ENCODE results near the gene TRIM42. TPM values are rescaled to one million over a fixed set of nuclear protein-coding genes. Genes with fewer than 3 reads are reported as not detected.

The TRIM42 gene
- total and polyA plus RNA-seq, 9 of the 15 experiments (the other 6 are each of a cell fraction or from before 2014, with no cell fraction given) = not detected

DNA sequence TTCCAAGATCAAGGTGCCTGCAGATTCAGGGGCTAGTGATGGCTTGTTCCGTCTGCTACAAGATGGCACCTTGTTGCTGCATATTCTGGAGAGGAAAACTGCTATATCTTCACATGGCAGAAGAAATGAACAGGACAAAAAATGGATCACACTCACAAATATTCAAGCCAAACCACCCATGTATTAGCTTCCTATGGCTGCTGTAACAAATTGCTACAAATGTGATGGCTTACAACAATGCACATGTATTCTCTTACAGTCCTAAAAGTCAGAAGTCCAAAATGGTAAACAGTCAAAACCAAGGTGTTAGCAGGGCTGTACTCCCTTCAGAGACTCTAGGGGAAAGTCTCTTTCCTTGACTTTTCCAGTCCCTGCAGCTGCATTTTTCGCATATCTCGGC is 55.8 kb downstream of the TRIM42 start (continued):
- TF ChIP-seq, protein P1, sequence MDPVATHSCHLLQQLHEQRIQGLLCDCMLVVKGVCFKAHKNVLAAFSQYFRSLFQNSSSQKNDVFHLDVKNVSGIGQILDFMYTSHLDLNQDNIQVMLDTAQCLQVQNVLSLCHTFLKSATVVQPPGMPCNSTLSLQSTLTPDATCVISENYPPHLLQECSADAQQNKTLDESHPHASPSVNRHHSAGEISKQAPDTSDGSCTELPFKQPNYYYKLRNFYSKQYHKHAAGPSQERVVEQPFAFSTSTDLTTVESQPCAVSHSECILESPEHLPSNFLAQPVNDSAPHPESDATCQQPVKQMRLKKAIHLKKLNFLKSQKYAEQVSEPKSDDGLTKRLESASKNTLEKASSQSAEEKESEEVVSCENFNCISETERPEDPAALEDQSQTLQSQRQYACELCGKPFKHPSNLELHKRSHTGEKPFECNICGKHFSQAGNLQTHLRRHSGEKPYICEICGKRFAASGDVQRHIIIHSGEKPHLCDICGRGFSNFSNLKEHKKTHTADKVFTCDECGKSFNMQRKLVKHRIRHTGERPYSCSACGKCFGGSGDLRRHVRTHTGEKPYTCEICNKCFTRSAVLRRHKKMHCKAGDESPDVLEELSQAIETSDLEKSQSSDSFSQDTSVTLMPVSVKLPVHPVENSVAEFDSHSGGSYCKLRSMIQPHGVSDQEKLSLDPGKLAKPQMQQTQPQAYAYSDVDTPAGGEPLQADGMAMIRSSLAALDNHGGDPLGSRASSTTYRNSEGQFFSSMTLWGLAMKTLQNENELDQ (CRISPR knock-in tag; IDR thresholded peaks at IDR 0.05; ENCODE audit: borderline replicate concordance) = no peak
- TF ChIP-seq KLF13 (tag; IDR thresholded peaks at IDR 0.05; ENCODE audit: borderline replicate concordance, low read depth) = no peak
- no peak for TF ChIP-seq MEF2D (tag; conservative IDR thresholded peaks at IDR 0.05; ENCODE audit: low read depth)
- TF ChIP-seq, protein P2, sequence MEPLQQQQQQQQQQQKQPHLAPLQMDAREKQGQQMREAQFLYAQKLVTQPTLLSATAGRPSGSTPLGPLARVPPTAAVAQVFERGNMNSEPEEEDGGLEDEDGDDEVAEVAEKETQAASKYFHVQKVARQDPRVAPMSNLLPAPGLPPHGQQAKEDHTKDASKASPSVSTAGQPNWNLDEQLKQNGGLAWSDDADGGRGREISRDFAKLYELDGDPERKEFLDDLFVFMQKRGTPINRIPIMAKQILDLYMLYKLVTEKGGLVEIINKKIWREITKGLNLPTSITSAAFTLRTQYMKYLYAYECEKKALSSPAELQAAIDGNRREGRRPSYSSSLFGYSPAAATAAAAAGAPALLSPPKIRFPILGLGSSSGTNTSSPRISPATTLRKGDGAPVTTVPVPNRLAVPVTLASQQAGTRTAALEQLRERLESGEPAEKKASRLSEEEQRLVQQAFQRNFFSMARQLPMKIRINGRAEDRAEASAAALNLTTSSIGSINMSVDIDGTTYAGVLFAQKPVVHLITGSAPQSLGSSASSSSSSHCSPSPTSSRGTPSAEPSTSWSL (CRISPR knock-in tag; IDR thresholded peaks at IDR 0.05; ENCODE audit: borderline replicate concordance) = no peak
- TF ChIP-seq, protein P3, sequence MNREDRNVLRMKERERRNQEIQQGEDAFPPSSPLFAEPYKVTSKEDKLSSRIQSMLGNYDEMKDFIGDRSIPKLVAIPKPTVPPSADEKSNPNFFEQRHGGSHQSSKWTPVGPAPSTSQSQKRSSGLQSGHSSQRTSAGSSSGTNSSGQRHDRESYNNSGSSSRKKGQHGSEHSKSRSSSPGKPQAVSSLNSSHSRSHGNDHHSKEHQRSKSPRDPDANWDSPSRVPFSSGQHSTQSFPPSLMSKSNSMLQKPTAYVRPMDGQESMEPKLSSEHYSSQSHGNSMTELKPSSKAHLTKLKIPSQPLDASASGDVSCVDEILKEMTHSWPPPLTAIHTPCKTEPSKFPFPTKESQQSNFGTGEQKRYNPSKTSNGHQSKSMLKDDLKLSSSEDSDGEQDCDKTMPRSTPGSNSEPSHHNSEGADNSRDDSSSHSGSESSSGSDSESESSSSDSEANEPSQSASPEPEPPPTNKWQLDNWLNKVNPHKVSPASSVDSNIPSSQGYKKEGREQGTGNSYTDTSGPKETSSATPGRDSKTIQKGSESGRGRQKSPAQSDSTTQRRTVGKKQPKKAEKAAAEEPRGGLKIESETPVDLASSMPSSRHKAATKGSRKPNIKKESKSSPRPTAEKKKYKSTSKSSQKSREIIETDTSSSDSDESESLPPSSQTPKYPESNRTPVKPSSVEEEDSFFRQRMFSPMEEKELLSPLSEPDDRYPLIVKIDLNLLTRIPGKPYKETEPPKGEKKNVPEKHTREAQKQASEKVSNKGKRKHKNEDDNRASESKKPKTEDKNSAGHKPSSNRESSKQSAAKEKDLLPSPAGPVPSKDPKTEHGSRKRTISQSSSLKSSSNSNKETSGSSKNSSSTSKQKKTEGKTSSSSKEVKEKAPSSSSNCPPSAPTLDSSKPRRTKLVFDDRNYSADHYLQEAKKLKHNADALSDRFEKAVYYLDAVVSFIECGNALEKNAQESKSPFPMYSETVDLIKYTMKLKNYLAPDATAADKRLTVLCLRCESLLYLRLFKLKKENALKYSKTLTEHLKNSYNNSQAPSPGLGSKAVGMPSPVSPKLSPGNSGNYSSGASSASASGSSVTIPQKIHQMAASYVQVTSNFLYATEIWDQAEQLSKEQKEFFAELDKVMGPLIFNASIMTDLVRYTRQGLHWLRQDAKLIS (CRISPR knock-in tag; IDR thresholded peaks at IDR 0.05) = no peak
- TF ChIP-seq SAFB2 (IDR thresholded peaks at IDR 0.05; ENCODE audit: borderline replicate concordance, low read depth, low read length, severe bottlenecking) = no peak
- TF ChIP-seq KLF16 (IDR thresholded peaks at IDR 0.05) = no peak
- no peak for TF ChIP-seq ZNF408 (CRISPR knock-in tag; IDR thresholded peaks at IDR 0.05; ENCODE audit: low read depth)
- TF ChIP-seq ZNF668 (CRISPR knock-in tag; IDR thresholded peaks at IDR 0.05) = no peak
- TF ChIP-seq, protein P4, sequence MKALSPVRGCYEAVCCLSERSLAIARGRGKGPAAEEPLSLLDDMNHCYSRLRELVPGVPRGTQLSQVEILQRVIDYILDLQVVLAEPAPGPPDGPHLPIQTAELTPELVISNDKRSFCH (CRISPR knock-in tag; IDR thresholded peaks at IDR 0.05) = no peak
- TF ChIP-seq, protein P4 (tag; IDR thresholded peaks at IDR 0.05) = no peak
- TF ChIP-seq FOXM1 (IDR thresholded peaks at IDR 0.05; ENCODE audit: low read depth) = no peak
- no peak for TF ChIP-seq FOXM1 (CRISPR knock-in tag; IDR thresholded peaks at IDR 0.05; ENCODE audit: low read depth)

All from K562 (cell line).